IPS-15b (cell line): ENCODE results near the gene KIRREL2.

Experiments
- H3K27me3 ChIP-seq: one replicate; pipeline ENCODE4 v1.6.1; 2013; ENCODE audit warnings: low read length; ENCODE audit not compliant: control insufficient read depth, insufficient read depth
- H3K36me3 ChIP-seq: one replicate; pipeline ENCODE4 v1.6.1; 2013; ENCODE audit warnings: low read length; ENCODE audit not compliant: control insufficient read depth, insufficient read depth
- H3K4me1 ChIP-seq: one replicate; pipeline ENCODE4 v1.6.1; 2013; ENCODE audit warnings: mild to moderate bottlenecking, low read length; ENCODE audit not compliant: control insufficient read depth, insufficient read depth
- H3K4me3 ChIP-seq: one replicate; pipeline ENCODE4 v1.5.1; 2013; ENCODE audit warnings: low read depth, low read length
- H3K9ac ChIP-seq: one replicate; pipeline ENCODE4 v1.6.1; 2013; ENCODE audit warnings: low read depth, mild to moderate bottlenecking, low read length
- H3K9me3 ChIP-seq: one replicate; pipeline ENCODE4 v1.6.1; 2013; ENCODE audit warnings: mild to moderate bottlenecking, low read length; ENCODE audit not compliant: control insufficient read depth, insufficient read depth

The KIRREL2 gene

DNA sequence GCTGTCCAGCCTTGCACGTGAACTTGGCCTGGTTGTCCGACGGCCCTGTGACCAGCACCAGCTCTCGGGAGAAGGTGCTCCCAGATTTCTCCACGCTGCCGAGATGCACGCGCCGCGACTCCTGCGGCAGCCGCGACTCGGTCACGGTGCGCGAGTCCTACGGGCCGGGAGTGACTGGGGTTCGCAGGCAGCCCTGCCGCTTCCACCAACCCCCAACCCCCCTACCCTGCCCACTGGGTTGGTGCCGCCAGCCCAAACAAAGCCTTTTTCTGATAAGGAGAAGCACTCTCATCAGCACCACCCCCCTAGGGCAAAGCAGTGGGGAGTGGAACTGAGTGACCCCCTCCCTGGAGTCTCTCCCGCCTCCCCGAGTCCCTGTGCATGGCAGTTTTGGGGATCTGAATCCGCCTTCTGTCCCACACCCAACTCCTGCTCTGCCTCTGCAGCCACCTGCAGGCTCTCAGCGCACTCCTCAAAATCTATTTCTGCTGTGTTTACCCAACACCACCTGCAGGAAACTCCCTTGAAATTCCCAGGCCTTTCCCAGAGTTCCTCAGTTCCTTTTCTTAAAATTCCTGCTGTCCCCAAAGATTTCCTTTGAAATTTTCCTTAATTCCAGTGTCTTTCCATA is 10.6 kb upstream of the KIRREL2 start:
- no peaks in the 10 kb centered on the region for H3K4me1 ChIP-seq
- peak overlapping the region; percentile 65 for H3K4me3 ChIP-seq
- peaks cover 61% of the 10 kb centered on the region for H3K27me3 ChIP-seq
- no peaks in the 10 kb centered on the region for H3K36me3 ChIP-seq
- no peaks in the 10 kb centered on the region for H3K9me3 ChIP-seq
- no peak overlapping the region for H3K9ac ChIP-seq

DNA sequence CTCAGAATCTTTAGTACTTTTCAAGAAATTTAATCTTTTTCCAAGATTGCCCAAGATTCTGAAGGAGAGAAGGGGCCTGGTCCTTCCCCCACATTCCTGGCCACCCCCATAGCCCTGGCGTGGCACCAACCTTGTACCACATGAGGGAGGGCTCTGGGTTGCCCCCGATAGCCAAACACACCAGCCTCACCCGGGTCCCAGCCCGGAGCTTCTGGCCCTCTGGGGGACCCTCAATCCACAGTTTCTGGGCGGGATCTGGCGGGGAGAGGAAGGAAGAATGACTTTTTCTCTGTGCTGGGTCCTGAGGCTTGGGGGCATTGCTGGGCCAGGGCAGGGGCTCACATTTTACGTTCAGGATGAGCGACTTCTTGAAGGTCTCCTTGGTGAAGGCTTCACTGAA is 8.8 kb upstream of the KIRREL2 start:
- no peaks in the 10 kb centered on the region for H3K36me3 ChIP-seq
- H3K4me1 ChIP-seq = no peaks in the 10 kb centered on the region
- no peaks in the 10 kb centered on the region for H3K9me3 ChIP-seq
- H3K4me3 ChIP-seq = no peak overlapping the region
- H3K9ac ChIP-seq = no peak overlapping the region
- H3K27me3 ChIP-seq = peaks cover 46% of the 10 kb centered on the region

DNA sequence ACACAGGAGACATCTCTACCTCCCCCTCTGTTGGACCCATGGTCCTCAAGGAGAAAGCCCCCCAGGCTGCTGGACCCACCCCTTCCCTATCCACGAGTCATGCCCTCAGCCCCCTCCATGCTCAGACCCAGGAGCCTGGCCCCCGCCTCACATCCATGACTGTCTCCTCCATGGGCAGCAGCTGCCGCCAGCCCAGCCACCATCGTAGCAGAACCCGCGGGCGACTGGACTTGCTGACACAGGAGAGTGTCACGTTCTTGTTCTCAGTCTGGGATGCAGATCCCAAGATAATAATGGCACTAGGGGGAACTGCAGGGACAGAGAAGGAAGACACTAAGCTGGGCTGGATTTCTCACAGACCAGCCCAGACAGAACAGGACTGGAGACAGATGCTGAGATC is 8.2 kb upstream of the KIRREL2 start:
- no peaks in the 10 kb centered on the region for H3K36me3 ChIP-seq
- H3K27me3 ChIP-seq = peaks cover 44% of the 10 kb centered on the region
- H3K9me3 ChIP-seq = no peaks in the 10 kb centered on the region

DNA sequence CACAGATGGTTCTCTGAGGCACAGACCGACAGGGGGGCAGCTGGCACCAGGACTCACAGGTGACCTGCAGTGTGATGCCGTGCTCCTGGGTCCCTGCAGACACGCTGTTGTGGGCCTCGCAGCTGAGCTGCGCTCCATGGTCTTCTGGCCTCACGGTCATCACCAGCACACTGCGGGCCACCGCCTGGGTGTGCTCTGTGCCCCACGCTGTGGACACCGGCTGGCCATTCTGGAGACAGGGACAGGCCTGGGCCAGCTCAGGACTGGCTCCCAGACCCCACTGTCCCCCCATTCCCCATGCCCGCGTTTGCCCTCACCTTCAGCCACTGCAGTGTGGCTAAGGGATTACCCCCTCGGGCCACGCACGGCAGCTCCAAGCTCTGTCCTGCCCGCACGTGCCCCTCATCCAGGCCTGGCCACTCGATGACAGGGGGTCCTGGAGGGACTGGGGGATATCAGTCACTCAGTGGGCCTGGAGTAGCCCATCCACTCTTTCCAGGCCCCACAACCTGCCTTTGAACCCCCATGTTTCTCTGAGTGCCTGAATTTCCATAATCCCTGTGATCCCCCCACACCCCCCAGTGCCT is 7.7 kb upstream of the KIRREL2 start:
- Histone ChIP-seq H3K9me3 (no peaks in the 10 kb centered on the region), H3K27me3 (peaks cover 41% of the 10 kb centered on the region), H3K4me3 (no peak overlapping the region), H3K4me1 (no peaks in the 10 kb centered on the region), H3K9ac (no peak overlapping the region), H3K36me3 (no peaks in the 10 kb centered on the region)

More for the DNA sequence above, 8.2 kb upstream of the KIRREL2 start:
- Histone ChIP-seq H3K4me1 (no peaks in the 10 kb centered on the region), H3K4me3 (no peak overlapping the region), H3K9ac (no peak overlapping the region)

DNA sequence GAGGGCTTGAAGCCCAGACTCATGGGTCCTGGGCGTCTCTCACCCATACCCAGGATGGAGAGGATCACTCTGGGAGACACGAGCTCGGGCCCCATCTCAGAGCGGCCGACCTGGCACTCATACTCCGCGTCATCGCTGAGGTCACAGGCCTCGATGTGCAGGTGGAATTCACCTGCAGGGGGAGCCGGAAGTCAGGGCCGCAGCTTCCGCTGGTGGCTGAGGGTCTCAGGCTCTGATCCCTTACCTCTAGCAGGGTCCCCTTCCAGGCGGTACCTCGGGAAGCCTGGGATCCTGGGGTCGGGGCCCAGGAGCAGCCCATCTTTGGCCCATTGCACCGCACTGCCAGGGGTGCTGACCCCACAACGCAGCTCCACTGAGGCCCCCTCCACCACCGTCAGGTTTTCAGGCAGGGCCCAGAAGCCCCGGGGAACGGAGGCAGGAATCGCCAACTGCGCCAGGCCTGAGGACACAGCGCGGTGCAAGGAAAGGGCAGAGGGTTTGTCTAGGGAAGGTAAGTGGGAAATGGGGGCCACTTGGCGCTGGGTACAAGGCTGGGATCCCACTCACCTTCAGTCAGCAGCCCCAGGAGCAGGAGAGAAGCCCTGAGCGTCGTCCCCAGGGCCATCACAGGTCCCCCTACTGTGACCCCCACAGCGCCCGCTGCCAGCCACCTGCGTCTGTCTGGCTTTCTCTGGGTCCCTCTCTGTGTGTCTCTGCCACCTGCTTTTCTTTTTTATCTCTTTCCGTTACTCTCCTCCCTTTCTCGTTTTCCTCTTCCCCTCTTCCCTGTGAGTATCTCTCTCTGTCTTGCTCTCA is 5.3 kb upstream of the KIRREL2 start:
- peak overlapping the region; percentile 50 for H3K4me3 ChIP-seq
- H3K9me3 ChIP-seq = no peaks in the 10 kb centered on the region
- H3K27me3 ChIP-seq = peaks cover 41% of the 10 kb centered on the region
- no peaks in the 10 kb centered on the region for H3K36me3 ChIP-seq
- peaks cover 2% of the 10 kb centered on the region for H3K4me1 ChIP-seq
- peak overlapping the region; percentile 24 for H3K9ac ChIP-seq

DNA sequence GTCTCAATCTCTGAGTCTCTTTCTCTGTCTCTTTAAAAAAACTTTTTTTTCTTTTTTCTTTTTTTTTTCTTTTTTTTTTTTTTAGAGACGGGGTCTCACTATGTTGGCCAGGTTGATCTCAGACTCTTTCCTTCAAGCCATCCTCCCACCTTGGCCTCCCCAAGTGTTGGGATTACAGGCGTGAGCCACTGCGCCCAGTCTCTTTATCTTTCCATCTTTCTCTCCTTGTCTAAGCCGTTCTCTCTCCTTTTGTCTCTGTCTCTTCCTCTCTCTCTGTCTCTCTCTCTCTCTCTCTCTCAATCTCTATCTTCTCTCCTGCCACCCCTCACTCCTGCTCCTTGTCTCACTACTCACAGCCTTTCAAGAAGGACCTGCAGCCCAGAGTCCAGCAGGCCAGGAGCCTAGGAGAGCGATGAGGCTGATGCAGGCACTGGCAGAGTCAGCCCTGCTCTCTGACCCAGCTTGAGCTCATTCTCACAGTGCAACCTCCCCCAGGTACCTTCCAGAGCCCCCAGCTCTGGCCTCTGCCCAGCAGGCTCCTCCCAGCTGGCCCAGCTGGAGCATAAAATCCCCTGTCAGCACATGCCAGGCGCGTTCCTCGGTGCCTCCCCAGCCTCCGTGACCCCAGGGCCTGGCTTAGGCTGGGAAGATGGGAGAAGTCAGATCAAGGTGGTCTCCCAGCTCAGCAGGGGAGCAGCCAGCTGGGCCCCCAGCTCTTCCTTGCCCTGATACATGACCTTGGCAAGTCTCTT is 4.5 kb upstream of the KIRREL2 start, which contains the start of gene NPHS1:
TSS of gene NPHS1 (minus strand) at position 476 of the 752 bp plus-strand sequence. CDS start 667 bp downstream, outside the sequence.
- Histone ChIP-seq H3K9me3 (no peaks in the 10 kb centered on the region), H3K4me3 (peak within 1 kb of the TSS; percentile 50), H3K4me1 (peaks cover 2% of the 10 kb centered on the region), H3K27me3 (peaks cover 43% of the 10 kb centered on the region), H3K36me3 (no peaks in the 10 kb centered on the region), H3K9ac (peak within 1 kb of the TSS; percentile 24)

DNA sequence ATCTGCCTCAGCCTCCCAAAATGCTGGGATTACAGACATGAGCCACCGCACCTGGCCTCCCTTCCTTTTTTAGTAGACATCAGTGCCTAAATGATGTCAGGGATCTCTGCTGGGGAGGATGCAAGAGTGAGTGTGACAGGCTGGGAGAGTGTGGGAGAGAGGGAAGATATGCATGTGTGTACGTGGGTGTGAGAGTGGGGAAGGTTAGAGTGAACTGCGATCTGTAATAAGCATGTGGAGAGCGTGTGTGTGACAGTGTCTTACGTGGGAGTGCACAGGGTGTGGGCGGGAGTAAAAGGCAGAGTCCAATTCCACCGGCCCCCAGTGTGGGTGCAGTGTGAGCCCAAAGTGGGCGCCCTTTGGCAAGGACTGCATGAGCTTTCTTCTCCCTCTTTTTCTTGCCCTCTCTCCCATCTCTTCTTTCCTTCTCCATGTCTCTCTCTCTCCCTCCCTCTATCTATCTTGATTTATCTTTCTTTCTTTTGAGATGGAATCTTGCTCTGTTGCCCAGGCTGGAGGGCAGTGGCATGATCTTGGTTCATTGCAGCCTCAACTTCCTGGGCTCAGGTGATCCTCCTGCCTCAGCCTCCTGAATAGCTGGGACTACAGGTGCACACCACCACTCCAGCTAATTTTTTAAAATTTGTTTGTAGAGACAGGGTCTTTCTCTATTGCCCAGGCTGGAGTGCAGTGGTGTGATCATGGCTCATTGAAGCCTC is 3.5 kb upstream of the KIRREL2 start:
- Histone ChIP-seq H3K9ac (no peak overlapping the region), H3K36me3 (no peaks in the 10 kb centered on the region), H3K4me3 (no peak overlapping the region), H3K9me3 (no peaks in the 10 kb centered on the region), H3K27me3 (peaks cover 51% of the 10 kb centered on the region), H3K4me1 (peaks cover 2% of the 10 kb centered on the region)

DNA sequence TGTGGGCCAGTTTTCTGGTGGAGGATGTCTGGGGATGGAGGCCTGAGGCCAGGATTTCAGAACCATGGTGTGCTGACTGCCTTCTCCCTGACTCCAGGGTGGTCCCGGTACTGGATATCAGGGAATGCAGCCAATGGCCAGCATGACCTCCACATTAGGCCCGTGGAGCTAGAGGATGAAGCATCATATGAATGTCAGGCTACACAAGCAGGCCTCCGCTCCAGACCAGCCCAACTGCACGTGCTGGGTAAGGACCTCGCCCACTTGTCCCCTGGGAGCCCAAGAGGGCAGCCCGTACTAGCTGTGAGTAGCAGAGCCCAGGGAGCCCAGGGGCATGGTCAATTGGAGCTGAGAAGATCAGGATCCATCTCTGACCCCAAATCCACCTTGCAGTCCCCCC is 1.6 kb downstream of the KIRREL2 start:
- Histone ChIP-seq H3K36me3 (no peaks in the 10 kb centered on the region), H3K9ac (no peak overlapping the region), H3K9me3 (no peaks in the 10 kb centered on the region), H3K4me3 (no peak overlapping the region), H3K27me3 (peaks cover 78% of the 10 kb centered on the region), H3K4me1 (peaks cover 2% of the 10 kb centered on the region)

DNA sequence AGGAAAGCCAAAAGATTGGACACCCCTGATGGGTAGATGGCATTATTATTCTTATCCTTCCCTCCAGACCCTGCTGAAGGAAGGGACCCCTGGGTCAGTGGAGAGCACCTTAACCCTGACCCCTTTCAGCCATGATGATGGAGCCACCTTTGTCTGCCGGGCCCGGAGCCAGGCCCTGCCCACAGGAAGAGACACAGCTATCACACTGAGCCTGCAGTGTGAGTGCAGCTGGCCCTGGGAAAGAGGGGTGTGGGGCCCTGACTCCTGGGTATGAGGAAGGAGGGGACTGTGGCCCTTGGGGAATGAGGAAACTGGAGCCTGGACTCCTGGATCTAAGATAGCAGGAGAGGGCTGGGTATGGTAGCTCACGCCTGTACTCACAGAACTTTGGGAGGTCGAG is 2.7 kb downstream of the KIRREL2 start:
- peaks cover 77% of the 10 kb centered on the region for H3K27me3 ChIP-seq
- no peak overlapping the region for H3K4me3 ChIP-seq
- H3K9me3 ChIP-seq = no peaks in the 10 kb centered on the region
- peaks cover under 1% of the 10 kb centered on the region for H3K36me3 ChIP-seq
- no peak overlapping the region for H3K9ac ChIP-seq
- peaks cover 2% of the 10 kb centered on the region for H3K4me1 ChIP-seq

DNA sequence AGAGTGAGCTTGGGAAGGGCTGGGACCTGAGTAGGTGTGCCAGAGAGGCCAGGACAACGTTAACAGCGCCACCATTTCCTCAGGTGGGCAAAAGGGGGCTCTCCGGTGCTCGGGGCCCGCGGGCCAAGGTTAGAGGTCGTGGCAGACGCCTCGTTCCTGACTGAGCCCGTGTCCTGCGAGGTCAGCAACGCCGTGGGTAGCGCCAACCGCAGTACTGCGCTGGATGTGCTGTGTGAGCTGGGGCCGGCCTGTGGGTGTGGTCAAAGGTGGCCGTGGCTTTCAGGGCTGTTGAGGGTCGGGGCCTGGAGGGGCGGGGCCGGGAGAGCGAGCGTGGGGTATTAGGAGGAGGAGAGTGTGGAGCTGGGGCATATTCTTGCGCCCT is 3.7 kb downstream of the KIRREL2 start:
- no peaks in the 10 kb centered on the region for H3K9me3 ChIP-seq
- H3K4me1 ChIP-seq = peaks cover 2% of the 10 kb centered on the region
- H3K36me3 ChIP-seq = peaks cover 2% of the 10 kb centered on the region
- peak overlapping the region; percentile 59 for H3K4me3 ChIP-seq
- peaks cover 70% of the 10 kb centered on the region for H3K27me3 ChIP-seq
- no peak overlapping the region for H3K9ac ChIP-seq
